Measurements from ENCODE around the gene ITGA7.

The ITGA7 gene

DNA sequence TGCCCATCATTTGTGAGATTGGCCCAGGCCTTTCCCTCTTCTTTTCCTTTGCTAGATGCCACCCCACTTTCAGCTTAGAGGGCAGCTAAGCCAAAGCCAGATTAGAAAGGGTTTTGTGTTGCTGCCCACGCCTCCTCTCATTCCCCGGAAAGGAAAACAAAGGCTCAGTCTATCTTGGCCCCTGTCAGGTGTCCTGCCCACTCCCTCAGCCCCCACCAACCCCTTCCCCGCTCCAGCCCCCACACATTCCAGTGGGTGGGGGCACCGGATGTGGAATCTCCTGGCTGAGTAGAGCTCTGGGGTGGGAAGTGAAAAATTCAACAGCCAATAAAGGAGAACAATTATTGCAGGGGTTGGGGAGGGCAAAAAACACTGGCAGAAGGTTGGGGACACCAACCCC, 10.3 kb upstream of the ITGA7 start:
- DNase-seq = no peak

DNA sequence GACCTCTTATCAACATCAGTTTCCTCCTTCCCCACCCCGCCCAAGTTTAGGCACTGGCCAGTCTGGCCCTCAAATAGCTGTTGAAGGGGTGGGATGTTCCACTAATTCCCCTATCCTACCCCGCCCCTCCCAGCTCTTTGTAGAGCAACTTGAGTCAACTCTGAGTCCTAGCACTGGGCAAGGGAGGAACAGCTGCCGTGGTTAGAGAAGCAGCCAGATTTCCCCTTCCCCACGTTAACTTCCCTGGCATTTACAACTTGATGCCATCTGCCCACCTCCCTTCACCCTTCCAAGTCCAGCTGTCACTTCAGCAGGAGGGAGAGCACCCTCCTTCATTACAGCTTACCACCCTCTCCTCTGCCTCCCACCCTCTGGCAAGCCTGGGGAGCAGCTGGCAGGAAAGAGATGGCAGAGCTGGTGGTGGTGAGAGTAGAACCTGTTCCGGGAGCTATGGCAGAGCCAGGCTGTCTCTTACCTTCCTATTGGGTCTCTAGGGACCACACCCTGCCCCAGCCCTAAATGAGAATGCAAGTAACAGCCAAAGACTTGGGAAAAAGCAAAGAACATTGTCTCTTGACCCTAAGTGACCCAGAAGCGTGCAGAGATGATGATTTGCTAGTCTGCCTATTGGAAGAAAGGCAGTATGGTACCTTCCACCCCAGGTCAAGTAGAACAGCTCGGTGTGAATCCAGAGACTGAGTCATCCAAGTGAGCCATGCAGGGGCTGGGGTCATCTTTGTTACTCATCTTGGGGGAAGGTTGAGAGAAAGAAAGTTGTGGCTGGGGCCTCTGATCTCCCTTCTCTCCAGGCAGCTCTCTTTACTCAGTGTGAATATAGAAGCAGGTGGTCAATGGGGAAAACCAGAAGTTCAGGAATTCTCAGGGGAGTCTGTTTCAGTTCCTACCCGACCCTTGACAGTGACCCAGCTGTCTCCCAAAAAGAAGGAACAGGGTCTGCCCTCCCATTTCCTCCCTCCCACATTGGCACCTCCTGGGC, 9.6 kb upstream of the ITGA7 start:
- DNase-seq = no peak

DNA sequence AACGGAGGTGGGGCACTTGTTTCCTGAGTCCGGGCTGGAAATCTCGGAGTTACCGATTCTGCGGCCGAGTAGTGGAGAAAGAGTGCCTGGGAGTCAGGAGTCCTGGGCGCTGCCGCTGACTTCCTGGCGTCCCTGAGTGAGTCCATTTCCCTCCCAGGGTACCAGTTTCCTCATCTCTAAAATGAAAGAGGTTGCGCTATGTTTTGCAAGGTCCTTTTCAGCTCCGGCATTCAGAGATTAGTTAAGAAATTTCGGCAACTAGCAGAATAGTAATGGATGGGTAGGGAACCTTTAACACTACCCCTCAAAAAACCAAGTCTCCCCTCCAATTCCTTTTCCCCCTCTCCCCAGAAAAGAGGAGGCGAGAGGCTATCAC, 8.9 kb upstream of the ITGA7 start:
- DNase-seq = no peak

DNA sequence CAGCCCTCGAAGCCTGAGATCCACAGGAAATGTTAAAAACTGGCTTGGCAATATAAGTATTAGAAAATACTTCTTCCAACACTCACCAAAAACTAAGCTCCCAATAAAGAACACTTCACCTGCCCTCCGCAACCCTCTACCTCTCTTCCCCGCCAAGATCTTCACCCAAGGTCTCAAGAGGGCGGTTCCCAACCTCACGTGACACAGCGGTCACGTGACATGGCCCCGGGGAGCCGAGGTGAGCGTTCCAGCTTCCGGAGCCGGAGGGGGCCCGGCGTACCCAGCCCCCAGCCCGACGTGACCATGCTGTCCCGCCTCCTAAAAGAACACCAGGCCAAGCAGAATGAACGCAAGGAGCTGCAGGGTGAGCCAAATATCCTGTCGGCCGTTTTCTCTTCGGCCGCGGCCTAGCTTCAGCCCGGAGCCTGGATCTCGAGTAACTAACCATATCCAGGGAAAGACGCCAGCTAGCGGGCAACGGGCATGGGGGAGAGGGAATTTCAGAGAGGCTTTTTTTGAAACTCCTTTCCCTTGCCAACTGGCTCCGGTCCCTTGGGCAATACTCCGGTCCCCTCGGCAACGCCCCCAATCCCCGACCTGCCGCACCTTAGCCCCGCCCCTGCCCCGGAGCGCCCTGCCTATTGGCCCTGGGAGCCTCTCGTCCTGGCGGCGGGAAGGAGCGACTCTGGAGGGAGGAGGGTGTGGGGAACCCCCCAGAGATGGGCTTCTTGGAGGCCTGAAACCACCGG, 8.3 kb upstream of the ITGA7 start, which contains the start of gene BLOC1S1:
BLOC1S1 (plus strand) TSS at position 214 of the 749 bp plus-strand sequence; CDS start at position 220, 6 bp downstream.
- DNase-seq = peak; percentile 91

DNA sequence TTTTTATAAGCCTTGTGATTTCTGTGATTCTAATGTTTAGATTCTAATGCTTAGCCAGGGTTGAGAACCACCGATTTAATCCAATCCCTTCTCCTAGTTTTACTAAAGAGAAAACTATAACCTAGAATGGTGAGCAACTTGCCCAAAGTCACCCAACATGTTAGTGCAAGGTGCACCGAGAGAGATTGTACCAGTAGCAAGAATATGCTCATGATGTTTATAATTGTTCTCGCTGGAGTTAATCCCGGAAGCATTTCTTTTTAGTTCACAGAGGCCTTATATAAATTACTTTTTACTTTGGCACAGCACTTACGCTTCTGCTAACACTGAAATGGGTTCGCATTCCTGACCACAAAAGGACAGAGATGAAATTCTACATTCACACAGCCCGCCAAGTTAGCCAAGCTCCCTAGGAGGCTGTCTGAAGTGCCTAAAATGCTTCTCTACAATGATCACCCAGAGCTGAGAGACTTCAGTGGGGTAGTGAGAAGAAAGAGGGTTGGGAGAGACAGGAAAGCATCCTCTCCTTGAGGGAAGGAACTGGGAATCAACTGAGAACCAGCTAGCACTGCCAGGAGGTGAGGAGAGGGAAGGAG, 7.6 kb upstream of the ITGA7 start:
- no peak for DNase-seq

DNA sequence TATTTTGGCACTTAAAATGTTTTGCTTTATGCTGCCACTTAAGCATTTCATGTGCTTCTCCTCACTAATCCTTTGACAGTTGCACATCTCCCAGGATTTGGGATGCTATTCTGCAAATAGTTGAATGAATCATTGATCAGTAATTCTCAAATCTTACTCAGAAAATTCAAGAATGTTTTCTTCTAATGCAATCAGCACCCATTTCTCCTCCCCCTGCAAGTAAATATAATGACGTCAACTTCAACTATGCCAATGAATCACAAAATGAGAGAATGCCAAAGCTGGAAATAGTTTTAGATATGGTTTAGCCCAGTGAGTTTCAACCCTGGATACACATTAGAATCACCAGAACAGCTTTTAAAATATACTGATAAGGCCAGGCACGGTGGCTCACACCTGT, 6.0 kb upstream of the ITGA7 start:
- no peak for DNase-seq

DNA sequence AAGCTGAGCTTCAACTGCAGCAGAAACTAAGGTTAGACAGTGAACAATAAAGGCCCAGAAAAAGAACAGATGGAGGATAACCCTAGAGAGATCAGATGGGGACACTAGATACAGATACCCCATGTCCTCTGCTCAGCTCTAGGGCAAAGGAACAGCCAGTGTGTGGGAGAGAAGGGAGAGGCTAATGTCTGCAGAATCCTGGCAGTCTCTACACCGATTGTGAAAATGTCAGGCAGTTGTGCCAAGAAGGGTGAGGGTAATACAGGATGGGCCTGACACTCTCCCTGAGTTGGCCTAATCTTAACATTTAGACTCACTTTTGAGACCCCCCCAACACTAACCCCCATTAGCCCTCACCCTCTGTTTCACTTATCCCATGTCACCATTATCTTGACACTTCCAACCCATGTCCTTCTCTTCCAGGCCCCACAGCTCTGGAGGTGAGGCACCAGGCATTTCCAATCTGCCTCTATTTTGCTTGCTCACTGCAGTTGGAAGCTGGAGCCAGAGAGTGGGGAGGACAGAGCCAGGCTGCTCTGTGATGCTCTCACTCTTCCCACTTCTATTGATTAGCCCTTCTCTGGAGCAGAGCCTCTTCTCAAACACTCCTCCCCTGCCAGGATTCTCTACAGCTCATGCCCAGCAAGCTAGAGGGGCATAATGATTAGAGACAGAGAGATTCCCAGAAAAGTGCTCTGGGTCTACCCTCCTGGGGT, 5.2 kb upstream of the ITGA7 start:
- no peak for DNase-seq

DNA sequence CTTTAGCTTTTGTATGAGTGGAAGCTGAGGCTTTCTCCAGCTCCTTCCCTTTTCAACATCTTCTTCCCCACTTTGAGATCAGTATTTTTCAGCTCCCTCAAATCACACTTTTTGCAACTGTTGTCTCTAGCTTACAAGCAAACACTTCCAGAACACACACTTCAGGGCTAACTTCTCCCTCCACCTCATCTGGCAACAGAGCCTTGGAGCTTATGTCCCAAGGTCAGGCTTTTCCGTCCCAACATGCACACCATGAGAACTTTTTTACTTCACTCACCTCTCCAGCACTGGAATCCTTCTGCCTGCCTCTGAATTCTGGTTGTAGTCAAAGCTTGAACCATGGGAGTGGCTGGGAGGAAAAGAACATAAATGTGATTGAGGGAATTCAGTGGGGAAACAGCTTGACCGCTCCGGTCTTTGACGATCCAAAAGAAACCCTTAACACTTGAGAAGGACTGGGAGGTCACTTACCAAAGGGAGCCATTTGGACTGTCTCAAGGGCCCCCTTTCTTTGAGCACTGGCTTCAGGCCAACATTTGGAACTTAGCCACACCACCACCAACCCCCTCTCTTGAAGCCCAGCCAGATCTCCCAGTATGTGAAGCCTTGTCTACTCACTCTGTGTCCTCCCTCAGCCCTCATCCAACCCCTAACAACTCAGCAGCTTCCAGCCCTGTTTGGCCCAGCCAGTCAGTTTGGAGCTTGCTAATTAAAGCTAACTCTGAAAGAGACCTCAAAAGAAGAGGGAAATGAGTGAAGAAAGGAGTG, 4.3 kb upstream of the ITGA7 start:
- no peak for DNase-seq

DNA sequence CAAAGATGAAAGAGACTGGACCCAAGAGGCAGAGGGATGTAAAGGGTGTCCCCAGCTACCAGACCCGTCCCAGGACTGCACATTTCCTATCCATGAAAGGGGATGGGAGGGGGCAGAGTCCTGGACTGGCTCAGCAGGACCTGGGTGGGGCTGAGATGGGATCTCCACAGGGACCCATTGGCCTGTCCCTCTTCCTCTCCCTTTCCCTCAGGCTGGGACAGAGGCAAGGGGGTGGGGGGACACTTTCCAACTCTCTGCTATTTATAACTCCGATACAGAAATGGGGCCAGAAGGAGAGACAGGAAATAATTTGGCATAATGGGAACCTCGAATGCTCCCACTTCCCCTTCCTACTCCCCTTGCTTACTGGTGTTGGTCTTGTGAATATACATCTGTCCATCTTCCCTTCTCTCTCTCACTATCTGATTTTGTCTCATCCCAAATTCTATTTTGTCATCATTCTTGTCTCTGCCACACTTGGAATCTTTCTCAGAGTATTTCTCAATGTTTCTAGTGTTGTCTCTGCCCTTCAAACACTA, 1.1 kb upstream of the ITGA7 start:
- no peak for DNase-seq

DNA sequence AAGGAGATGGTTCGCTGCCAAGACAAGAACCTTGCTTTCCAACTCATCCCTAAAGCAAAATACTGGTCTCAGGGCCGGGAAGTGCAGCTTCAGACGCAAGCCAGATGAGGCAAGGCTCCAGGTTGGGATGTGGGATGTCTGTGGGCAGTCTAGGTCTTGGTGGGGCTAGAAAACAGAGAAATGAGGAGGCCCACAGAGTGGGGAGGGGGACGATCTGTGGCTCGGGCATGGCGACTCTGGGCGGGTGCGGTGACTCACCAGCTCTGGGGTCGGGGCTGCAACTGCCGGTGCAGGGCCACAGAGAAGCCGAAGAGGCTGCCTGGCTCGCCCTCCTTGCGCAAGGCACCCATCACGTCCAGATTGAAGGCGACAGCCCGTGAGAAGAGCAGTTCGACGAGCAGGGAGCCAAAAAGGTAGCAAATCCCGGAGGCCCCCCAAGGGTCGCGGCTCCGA, 459 bp downstream of the ITGA7 start:
- DNase-seq = no peak

DNA sequence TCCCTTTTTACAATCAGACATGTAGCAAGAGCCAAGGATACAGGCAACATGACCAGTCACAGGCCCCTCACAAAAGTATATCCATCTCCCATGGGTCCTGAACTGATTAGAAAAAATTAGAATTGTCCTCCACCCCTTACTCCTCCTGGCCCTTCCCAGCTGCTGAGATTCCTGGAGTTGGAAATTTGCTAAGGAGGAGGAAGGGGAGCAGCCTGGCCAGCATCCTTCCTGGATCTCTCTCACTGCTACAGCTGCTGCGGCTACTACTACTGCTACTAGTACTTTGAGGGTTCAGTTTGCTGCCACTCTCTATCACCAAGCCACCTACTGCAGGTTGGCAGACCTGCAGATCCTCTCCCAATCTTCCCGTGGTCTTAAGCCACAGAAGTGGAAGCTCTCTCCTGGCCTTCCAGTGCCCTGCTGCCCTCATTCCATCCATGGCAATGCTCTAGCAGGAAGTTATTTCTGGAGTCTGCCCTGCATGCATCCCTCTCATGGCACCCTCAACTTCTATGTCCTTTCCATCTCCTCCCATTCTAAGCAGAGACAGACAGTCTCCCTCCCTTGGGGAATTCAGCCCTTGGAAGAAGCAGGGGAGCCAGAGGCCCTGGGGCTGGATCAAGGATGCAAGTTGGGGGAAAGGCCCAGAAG, 1.0 kb downstream of the ITGA7 start:
- DNase-seq = no peak

DNA sequence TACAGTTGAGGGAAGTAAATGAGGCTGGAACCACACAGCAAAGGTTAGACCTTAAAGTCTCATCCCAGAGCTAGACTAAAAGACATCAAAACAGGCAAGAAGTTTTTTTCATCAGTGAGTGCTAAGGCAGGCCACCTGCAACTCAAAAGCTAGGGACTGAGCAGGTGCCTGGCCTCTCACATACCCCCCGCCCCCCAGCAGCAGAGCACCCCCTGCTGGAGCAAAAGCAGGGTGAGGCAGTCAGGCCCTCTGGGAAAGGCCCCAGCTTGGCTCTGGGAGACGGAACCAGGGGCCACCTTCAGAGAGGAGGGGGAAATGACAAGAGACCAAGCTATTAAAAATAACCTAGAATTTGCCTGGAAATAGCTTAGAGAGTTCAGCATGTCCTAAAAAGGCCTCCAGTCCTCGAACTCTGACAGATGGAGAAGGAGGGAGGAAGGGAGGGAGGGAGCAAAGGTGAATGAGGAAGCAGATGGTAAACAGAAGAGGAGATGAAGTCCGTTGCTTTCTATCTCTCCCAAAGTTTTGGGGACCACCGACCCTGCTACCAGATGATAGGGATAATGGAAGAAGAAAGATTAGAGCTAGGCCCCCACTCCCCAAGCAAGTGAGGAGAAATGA, 1.8 kb downstream of the ITGA7 start:
- no peak for DNase-seq

DNA sequence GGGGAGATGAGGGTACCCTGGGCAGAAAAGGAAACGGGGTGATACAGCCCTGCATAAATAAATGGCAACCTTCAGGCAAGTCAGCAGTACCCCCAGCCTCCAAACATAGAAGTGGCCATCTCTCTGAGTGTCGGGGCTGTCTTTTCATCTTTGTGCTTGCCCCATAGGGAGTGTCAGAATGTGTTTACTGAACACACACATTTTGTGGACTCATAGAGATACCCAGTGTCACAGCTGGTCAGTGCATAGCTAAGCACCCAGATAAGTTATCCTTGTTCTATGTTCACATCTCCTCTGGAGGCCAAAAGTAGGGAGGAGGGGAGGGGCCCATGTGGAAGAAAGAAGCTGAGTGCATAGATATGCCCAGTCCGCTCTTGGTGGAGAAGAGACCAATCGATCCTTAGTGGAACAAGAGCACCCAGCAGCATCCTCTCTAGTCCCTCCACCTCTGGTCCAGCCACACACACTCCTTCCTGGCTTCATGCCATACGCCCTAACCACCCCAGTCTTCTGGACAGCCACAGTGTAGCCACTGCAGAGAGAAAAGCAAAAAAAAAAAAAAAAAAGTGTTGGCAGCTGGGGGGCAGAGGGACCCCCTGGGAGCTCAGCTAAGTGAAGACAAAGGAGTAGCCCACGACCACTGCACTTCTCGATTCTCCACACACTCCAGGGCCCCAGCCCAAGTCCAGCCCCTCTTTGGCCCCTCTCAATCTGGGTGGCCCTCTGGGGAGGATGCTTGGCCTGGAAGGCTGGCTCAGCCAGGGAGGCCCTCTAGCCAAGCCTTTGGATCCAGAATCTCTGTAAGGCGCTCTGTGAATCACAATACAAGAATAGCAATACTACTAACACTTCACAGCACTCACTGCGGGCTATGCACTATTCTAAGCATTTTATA, 2.6 kb downstream of the ITGA7 start:
- no peak for DNase-seq

DNA sequence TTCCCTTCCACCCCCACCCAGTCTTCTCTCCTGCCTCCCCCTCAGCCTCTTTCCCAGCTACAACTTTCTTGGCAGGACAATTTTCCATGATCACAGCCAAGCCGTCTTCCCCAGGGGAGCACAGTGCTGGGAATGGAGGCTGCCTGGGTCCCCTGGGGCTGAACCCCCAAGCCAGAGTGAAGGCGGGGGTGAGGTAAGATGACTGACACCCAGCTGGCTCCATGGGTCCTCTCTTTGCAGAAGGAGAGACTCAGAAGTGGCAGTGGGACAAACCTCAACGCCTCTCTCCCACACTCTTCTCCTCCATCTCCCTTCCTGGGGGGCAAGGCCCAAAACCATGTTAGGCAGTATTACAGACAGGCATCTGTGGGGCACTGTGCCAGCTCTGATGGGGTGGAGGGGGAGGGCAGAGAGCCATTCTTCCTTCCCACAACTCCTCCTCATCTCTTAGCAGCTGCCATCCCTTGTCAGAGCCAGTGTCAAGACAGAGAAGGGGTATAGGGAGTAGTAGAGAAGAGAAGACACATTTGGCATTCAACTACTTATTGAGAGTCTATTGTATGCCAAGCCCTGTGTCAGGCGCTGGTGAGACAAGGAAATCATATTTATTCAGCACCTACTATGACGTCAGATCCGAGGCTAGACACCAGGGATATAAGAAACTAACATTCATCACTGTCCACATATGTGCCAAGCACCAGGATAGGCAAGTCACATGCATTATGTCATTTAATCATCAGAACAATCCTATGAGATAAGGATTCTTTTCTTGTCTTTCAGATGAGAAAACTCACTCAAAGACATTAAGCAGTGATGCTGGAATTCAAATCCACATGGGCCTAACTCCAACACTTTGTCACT, 3.6 kb downstream of the ITGA7 start:
- DNase-seq = no peak

DNA sequence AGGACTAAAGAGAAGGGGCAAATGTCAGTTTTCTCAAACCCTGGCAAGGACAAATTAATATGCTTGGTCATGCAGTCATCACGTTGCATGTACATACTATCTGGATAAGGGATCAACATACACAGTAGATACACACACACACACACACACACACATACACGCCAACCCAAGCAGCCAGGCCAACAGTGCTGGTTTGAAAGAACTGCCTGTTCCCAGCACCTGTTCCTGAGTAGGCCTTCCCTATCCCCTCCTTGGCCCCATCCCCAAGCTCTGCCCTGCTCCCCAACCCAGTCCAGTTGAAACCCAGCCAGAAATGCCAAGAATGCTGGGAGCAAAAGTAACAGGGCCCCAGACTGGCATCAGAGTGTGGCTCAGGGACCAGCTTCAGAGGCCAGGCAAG, 4.4 kb downstream of the ITGA7 start:
- DNase-seq = no peak

DNA sequence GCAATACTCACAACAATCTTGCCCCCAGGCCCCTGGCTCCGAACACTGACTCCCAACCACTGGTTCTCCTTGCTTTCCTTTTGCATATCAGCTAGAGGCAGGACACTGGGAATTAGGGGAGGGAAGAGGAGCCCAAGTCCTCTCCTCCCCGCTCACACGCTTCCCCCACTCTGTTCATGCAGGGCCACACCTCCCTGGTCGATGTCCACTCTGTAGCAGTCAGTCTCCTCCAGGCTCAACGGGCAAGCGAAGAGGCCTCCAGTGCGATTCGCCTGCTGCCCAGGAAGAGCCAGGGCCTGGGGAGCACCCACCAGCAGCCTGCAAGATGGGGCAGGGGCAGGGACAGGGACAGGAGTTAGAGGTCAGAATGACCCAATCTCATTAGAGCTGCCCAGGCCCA, 4.8 kb downstream of the ITGA7 start:
- DNase-seq = no peak

DNA sequence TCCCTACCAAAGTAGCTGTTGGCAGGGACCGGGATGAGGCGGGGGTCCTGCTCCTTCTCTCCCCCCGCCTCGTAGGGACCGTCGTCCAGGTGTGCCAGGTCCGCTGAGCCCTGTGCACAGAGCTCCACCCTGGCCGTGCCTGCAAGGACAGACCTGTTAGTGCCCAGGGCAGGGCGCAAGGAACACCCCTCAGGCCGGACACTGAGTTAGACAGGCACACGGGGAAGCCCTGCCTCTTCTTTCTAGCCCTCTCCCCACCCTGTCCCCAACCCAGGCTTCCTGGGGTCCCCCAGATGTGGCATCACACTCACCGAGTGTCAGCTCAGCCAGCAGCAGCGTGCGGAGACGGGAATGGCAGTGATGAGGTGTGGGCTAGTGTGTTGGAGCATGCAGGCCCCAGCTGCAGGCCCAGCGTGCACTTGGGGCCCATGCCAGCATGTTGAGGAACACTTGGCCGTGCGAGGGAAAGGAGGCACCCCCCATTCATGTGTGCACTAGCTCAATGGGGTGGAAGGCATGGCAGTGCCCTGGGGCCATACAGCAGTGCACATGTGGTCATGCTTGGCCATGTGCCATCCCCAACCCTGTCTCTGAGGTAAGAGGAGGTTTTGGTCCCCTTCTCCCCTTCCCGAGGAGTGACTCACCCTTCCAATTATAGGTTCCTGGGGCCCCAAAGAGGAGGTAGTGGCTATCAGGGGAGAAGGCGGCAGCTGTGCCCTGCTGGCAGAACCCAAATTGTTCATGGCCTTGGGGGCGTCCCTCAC, 7.3 kb downstream of the ITGA7 start:
- no peak for DNase-seq
